ENCODE measurements around the gene LENG1.

LENG1 gene

GRCh38 chr19:54173951-54174834 is 14.7 kb upstream of the LENG1 start:
- Histone ChIP-seq H3K36me3 (ENCODE audit: control insufficient read depth in 2 of 2, insufficient read depth in 1 of 2, low read length in 2 of 2) (peaks cover 11 to 18% of the 10 kb centered on the region in 2 experiments; a peak in 2 of 3 replicates), H3K4me1 (ENCODE audit: control insufficient read depth, insufficient read depth, low read length) (no peaks in the 10 kb centered on the region), H3K27ac (ENCODE audit: extremely low read depth, low read depth, low read length) (no peak overlapping the region), H3K4me3 (ENCODE audit: low read depth, low read length) (no peak overlapping the region), H3K9me3 (ENCODE audit: control insufficient read depth, insufficient read depth, low read depth, low read length) (no peaks in the 10 kb centered on the region)
- CTCF ChIA-PET: interaction anchor here (0.5 to 1.5 kb wide), 6 partner anchors 13 to 165 kb away, joined by 3 to 7 read pairs (median 4); partner anchors contain the start of gene LILRA4
- TF ChIP-seq GLI2 (tag by site-specific recombination; IDR thresholded peaks at IDR 0.05; ENCODE audit: borderline replicate concordance, low read depth): no peak
- TF ChIP-seq OSR2 (tag by site-specific recombination; IDR thresholded peaks at IDR 0.05): no peak
- TF ChIP-seq, protein P1, sequence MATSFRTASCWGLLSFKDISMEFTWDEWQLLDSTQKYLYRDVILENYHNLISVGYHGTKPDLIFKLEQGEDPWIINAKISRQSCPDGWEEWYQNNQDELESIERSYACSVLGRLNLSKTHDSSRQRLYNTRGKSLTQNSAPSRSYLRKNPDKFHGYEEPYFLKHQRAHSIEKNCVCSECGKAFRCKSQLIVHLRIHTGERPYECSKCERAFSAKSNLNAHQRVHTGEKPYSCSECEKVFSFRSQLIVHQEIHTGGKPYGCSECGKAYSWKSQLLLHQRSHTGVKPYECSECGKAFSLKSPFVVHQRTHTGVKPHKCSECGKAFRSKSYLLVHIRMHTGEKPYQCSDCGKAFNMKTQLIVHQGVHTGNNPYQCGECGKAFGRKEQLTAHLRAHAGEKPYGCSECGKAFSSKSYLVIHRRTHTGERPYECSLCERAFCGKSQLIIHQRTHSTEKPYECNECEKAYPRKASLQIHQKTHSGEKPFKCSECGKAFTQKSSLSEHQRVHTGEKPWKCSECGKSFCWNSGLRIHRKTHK (tag by site-specific recombination; IDR thresholded peaks at IDR 0.05): no peak
- no peak for TF ChIP-seq ZBTB6 (tag by site-specific recombination; IDR thresholded peaks at IDR 0.05)
- TF ChIP-seq KLF7 (tag by site-specific recombination; IDR thresholded peaks at IDR 0.05; ENCODE audit: borderline replicate concordance): no peak
- TF ChIP-seq ZNF292 (tag by site-specific recombination; IDR thresholded peaks at IDR 0.05; ENCODE audit: borderline replicate concordance, low read depth): no peak
- TF ChIP-seq ZNF624 (tag by site-specific recombination; IDR thresholded peaks at IDR 0.05): no peak
- TF ChIP-seq BCL6B (tag by site-specific recombination; IDR thresholded peaks at IDR 0.05): no peak
- no peak for TF ChIP-seq REPIN1 (tag by site-specific recombination; IDR thresholded peaks at IDR 0.05; ENCODE audit: low read depth)
- no peak for TF ChIP-seq ZNF626 (tag by site-specific recombination; IDR thresholded peaks at IDR 0.05)
- no peak for TF ChIP-seq ZNF585B (tag by site-specific recombination; IDR thresholded peaks at IDR 0.05)
- no peak for TF ChIP-seq ZNF366 (tag by site-specific recombination; conservative IDR thresholded peaks at IDR 0.05)
- TF ChIP-seq ZNF214 (tag by site-specific recombination; IDR thresholded peaks at IDR 0.05; ENCODE audit: borderline replicate concordance): no peak
- TF ChIP-seq ZNF23 (tag by site-specific recombination; IDR thresholded peaks at IDR 0.05; ENCODE audit: borderline replicate concordance): no peak
- TF ChIP-seq ZNF202 (tag by site-specific recombination; IDR thresholded peaks at IDR 0.05; ENCODE audit: borderline replicate concordance): no peak
- TF ChIP-seq ZNF529 (tag by site-specific recombination; IDR thresholded peaks at IDR 0.05; ENCODE audit: insufficient replicate concordance): no peak
- no peak for TF ChIP-seq ZNF37A (tag by site-specific recombination; IDR thresholded peaks at IDR 0.05)
- TF ChIP-seq, protein P2, sequence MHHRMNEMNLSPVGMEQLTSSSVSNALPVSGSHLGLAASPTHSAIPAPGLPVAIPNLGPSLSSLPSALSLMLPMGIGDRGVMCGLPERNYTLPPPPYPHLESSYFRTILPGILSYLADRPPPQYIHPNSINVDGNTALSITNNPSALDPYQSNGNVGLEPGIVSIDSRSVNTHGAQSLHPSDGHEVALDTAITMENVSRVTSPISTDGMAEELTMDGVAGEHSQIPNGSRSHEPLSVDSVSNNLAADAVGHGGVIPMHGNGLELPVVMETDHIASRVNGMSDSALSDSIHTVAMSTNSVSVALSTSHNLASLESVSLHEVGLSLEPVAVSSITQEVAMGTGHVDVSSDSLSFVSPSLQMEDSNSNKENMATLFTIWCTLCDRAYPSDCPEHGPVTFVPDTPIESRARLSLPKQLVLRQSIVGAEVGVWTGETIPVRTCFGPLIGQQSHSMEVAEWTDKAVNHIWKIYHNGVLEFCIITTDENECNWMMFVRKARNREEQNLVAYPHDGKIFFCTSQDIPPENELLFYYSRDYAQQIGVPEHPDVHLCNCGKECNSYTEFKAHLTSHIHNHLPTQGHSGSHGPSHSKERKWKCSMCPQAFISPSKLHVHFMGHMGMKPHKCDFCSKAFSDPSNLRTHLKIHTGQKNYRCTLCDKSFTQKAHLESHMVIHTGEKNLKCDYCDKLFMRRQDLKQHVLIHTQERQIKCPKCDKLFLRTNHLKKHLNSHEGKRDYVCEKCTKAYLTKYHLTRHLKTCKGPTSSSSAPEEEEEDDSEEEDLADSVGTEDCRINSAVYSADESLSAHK (tag by site-specific recombination; IDR thresholded peaks at IDR 0.05): no peak
- no peak for TF ChIP-seq ZSCAN16 (tag by site-specific recombination; IDR thresholded peaks at IDR 0.05)
- POLR2A ChIA-PET: interaction anchor here (1.8 to 10.2 kb wide), 5 partner anchors 10 to 37 kb away, joined by 5 to 90 read pairs (median 17); partner anchors contain the start of genes CNOT3, LENG1, MBOAT7 and RPS9
